Measurements from ENCODE around the gene CTIF.

Gene CTIF

GRCh38 chr18:48825101-48825745, 286.4 kb downstream of the CTIF start:
- H3K4me3 ChIP-seq (ENCODE audit: low read length): no peak overlapping the region
- no peak for DNase-seq (ENCODE audit: low read depth)
- TF ChIP-seq, protein P1, sequence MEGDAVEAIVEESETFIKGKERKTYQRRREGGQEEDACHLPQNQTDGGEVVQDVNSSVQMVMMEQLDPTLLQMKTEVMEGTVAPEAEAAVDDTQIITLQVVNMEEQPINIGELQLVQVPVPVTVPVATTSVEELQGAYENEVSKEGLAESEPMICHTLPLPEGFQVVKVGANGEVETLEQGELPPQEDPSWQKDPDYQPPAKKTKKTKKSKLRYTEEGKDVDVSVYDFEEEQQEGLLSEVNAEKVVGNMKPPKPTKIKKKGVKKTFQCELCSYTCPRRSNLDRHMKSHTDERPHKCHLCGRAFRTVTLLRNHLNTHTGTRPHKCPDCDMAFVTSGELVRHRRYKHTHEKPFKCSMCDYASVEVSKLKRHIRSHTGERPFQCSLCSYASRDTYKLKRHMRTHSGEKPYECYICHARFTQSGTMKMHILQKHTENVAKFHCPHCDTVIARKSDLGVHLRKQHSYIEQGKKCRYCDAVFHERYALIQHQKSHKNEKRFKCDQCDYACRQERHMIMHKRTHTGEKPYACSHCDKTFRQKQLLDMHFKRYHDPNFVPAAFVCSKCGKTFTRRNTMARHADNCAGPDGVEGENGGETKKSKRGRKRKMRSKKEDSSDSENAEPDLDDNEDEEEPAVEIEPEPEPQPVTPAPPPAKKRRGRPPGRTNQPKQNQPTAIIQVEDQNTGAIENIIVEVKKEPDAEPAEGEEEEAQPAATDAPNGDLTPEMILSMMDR (IDR thresholded peaks at IDR 0.05; ENCODE audit: insufficient read depth, low read depth, low read length, missing control alignments): no peak

DNA sequence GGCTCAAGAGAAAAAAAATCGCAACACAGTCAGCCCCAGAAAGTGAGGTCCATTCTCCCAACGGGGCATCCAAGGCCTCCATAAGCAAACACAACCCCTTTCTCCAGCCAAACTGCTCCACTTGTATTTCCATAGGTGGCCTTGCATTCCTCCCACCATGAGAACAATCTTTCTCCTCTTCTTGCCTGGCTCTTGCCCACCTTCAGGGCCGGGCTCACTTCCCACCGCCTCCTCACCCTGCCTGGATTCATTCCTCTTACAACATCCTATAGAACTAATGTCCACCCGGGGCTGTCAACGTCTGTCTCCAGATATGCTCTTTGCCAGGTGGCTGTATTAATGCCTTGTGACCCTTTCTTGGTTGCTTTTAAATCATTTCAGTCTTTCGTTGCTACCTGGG, 287.4 kb downstream of the CTIF start:
- H3K4me3 ChIP-seq (ENCODE audit: low read length): no peak overlapping the region
- no peak for DNase-seq (ENCODE audit: low read depth)
- TF ChIP-seq, protein P1 (IDR thresholded peaks at IDR 0.05; ENCODE audit: insufficient read depth, low read depth, low read length, missing control alignments): no peak

- no peak overlapping the region for H3K4me3 ChIP-seq (ENCODE audit: low read length)
- TF ChIP-seq, protein P1 (IDR thresholded peaks at IDR 0.05; ENCODE audit: insufficient read depth, low read depth, low read length, missing control alignments): no peak
- no peak for DNase-seq (ENCODE audit: low read depth)
Measured at GRCh38 chr18:48826806-48827205, 288.0 kb downstream of the CTIF start.

DNA sequence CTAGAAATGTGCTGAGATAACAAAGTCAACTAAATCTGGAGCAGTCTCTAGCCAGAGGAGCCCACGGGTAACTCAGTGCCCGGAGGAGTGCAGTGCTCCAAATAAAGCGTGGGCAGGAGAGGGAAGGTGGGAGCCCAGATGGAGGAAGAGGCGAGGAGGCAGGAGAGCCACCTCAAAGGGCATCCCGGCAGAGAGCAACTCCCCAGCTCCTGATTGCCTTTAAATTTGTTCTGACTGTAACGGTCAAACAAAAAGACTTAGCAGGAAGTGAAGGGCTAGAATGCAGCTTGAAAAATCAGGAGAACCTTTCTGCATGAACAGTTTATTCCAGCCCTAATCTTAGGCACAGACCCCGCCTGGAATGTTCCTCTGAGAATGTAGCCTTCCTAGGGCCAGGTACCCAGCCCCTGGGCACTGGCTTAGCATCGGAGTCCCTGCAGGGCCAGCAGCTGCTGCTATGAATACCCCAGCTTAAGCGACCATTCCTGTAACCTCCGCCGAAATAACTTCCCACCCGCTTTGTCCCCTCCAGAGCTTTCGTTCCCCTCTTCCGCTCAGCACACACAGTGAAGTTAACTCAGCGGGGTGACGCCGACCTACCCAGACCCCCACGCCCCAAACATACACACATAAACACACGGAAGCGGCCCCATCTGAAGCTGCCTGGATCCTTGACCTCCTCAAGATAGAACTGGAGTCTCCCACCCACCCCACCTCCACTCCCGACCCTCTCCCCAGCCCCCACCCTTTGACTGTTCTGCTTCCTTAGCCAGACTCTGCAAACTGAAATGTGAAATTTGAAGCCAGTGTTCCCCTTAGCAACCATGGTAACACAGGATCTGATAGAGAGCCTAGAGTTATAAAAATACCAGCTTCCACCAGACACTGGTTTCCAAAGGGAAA, 288.7 kb downstream of the CTIF start:
- TF ChIP-seq, protein P1 (IDR thresholded peaks at IDR 0.05; ENCODE audit: insufficient read depth, low read depth, low read length, missing control alignments): no peak
- no peak overlapping the region for H3K4me3 ChIP-seq (ENCODE audit: low read length)
- DNase-seq (ENCODE audit: low read depth): no peak

DNA sequence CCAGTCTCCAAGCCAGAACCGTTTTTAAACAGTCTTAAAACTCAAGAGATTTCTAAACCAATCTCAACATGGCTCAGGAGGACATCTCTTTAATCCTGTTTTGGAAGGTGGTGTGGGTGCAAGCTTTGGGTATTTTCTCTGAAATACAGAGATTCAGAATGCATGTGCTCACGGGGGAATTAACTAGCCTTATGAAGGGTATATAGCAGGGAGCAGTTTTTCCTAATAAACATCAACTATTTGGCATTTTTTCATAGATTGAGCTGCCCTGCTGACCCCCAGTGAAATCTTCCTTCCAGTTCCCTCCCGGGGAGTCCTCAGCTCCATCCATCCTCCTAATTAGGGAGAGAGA, 289.3 kb downstream of the CTIF start:
- TF ChIP-seq, protein P1 (IDR thresholded peaks at IDR 0.05; ENCODE audit: insufficient read depth, low read depth, low read length, missing control alignments): no peak
- H3K4me3 ChIP-seq (ENCODE audit: low read length): no peak overlapping the region
- no peak for DNase-seq (ENCODE audit: low read depth)

DNA sequence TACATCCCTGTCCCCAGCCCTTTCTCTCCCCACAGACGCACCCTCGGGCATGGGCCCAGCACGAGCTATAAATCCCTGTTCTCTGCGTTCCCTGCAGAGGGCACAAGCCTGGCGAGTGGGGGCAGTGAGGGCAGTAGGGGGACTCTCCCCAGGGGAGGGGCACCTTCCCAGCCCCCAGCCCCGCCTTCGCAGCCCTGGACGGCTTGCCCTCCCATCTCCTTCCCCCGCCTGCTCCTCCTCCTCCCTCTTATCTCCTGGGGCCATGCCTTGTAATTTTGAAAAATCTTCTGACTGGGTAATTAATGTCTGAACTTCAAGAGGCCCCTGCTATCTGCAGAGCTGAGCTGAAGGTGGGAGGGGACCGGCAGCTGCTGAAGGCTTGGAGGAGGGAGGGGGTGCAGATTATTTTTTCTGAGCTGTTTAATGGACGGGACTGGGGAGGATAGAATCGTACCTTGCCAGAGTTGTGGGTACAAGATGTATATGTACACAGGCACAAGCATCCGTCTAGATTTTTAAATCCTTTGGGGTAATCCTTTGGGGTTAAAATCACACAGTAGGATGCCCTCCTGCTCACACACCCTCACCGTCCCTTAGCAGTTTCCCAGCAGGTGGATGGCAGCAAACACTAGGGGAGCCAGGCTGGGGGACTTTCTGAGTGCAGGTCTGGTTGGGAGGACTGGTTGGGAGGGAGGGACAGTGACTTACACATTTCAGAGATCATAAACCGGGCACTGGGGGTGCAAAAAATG, 290.0 kb downstream of the CTIF start:
- no peak overlapping the region for H3K4me3 ChIP-seq (ENCODE audit: low read length)
- no peak for DNase-seq (ENCODE audit: low read depth)
- TF ChIP-seq, protein P1 (IDR thresholded peaks at IDR 0.05; ENCODE audit: insufficient read depth, low read depth, low read length, missing control alignments): no peak
